NCI-H128 (cell line): Measurements from ENCODE around the gene BBX.
"Not testable (repeated sequence)": the region's sequence is repeated elsewhere in the genome, so short reads cannot be mapped to it uniquely, and the experiment has no call there.

Source experiments
- DNase-seq: peaks from one replicate; lab custom pipeline; 2025; ENCODE audit not compliant: unreplicated experiment; lab: John Stamatoyannopoulos, UW

BBX gene

GRCh38 chr3:107835001-107835400 lies 312.2 kb downstream of the BBX start:
- not testable (repeated sequence) for DNase-seq

GRCh38 chr3:107837895-107838612 lies 315.3 kb downstream of the BBX start:
- no peak for DNase-seq

GRCh38 chr3:107841831-107842230 lies 319.1 kb downstream of the BBX start:
- no peak for DNase-seq

- DNase-seq = no peak
Observed at GRCh38 chr3:107842940-107843339, 320.2 kb downstream of the BBX start.

GRCh38 chr3:107845380-107846278 lies 322.9 kb downstream of the BBX start:
- DNase-seq = no peak

GRCh38 chr3:107846279-107846852 lies 323.6 kb downstream of the BBX start:
- DNase-seq = no peak

- no peak for DNase-seq
Observed at GRCh38 chr3:107847791-107848190, 325.0 kb downstream of the BBX start.

GRCh38 chr3:107848351-107848915 lies 325.7 kb downstream of the BBX start:
- no peak for DNase-seq

- DNase-seq = no peak
Observed at GRCh38 chr3:107850681-107851080, 327.9 kb downstream of the BBX start.

GRCh38 chr3:107853821-107854220 lies 331.1 kb downstream of the BBX start:
- no peak for DNase-seq

GRCh38 chr3:107854733-107855132 lies 332.0 kb downstream of the BBX start:
- DNase-seq = no peak

GRCh38 chr3:107855710-107856109 lies 332.9 kb downstream of the BBX start:
- DNase-seq = no peak

GRCh38 chr3:107857854-107858253 lies 335.1 kb downstream of the BBX start:
- no peak for DNase-seq

GRCh38 chr3:107858876-107859275 lies 336.1 kb downstream of the BBX start:
- DNase-seq = no peak
